ENCODE results near the gene GCNT1.

GCNT1 gene

GRCh38 chr9:76458903-76459693, at the start of gene GCNT1:
GCNT1 (plus strand) TSS chr9:76459182; CDS start chr9:76502382, 43,200 bp downstream.
- H3K27ac ChIP-seq = peak within 1 kb of the TSS; percentile 58

GRCh38 chr9:76412638-76413037, 46.3 kb upstream of the GCNT1 start:
- TF ChIP-seq, protein P1, sequence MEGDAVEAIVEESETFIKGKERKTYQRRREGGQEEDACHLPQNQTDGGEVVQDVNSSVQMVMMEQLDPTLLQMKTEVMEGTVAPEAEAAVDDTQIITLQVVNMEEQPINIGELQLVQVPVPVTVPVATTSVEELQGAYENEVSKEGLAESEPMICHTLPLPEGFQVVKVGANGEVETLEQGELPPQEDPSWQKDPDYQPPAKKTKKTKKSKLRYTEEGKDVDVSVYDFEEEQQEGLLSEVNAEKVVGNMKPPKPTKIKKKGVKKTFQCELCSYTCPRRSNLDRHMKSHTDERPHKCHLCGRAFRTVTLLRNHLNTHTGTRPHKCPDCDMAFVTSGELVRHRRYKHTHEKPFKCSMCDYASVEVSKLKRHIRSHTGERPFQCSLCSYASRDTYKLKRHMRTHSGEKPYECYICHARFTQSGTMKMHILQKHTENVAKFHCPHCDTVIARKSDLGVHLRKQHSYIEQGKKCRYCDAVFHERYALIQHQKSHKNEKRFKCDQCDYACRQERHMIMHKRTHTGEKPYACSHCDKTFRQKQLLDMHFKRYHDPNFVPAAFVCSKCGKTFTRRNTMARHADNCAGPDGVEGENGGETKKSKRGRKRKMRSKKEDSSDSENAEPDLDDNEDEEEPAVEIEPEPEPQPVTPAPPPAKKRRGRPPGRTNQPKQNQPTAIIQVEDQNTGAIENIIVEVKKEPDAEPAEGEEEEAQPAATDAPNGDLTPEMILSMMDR (IDR thresholded peaks at IDR 0.05) = no peak
- TF ChIP-seq ZFX (IDR thresholded peaks at IDR 0.05; ENCODE audit: borderline replicate concordance) = no peak
- H3K27ac ChIP-seq = no peak overlapping the region

More at GRCh38 chr9:76458903-76459693, at the start of gene GCNT1:
- TF ChIP-seq, protein P1 (IDR thresholded peaks at IDR 0.05) = peak; percentile 71
- TF ChIP-seq ZFX (IDR thresholded peaks at IDR 0.05; ENCODE audit: borderline replicate concordance) = no peak

DNA sequence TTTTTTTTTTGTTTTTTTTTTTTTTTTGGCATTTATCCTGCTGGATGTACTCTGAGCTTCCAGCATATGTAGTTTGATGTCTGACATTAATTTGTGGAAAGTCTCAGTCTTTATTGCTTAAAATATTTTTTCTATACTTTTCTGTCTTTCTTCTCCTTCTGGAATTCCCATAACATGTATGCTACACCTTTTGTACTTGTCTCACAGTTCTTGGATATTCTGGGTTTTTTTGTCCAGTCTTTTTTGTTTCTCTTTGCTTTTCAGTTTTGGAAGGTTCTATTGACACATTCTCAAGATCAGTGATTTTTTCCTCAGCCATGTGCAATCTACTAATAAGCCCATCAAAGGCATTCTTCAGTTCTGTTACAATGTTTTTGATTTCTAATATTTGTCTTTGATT, 45.3 kb upstream of the GCNT1 start:
- no peak for TF ChIP-seq ZFX (IDR thresholded peaks at IDR 0.05; ENCODE audit: borderline replicate concordance)
- TF ChIP-seq, protein P1 (IDR thresholded peaks at IDR 0.05) = no peak
- no peak overlapping the region for H3K27ac ChIP-seq

- H3K27ac ChIP-seq = no peak overlapping the region
- TF ChIP-seq ZFX (IDR thresholded peaks at IDR 0.05; ENCODE audit: borderline replicate concordance) = no peak
- TF ChIP-seq, protein P1 (IDR thresholded peaks at IDR 0.05) = no peak
These were observed 44.3 kb upstream of the GCNT1 start for GRCh38 chr9:76414661-76415060.

DNA sequence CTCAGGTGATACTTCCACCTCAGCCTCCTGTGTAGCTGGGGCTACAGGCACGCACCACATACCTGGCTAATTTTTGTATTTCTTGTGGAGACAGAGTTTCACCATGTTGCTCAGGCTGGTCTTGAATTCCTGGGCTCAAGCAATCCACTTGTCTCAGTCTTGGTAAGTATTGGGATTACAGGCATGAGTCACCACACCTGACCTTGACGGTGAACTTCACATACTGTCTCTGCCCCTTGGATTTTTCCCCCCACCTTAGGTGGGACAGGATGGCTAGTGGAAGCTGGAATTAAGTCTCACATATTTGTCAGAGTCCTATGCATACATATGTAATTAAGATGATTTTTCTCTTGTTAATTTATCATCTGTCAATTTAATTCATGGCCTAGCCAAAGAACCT, 43.8 kb upstream of the GCNT1 start:
- no peak for TF ChIP-seq ZFX (IDR thresholded peaks at IDR 0.05; ENCODE audit: borderline replicate concordance)
- no peak overlapping the region for H3K27ac ChIP-seq

DNA sequence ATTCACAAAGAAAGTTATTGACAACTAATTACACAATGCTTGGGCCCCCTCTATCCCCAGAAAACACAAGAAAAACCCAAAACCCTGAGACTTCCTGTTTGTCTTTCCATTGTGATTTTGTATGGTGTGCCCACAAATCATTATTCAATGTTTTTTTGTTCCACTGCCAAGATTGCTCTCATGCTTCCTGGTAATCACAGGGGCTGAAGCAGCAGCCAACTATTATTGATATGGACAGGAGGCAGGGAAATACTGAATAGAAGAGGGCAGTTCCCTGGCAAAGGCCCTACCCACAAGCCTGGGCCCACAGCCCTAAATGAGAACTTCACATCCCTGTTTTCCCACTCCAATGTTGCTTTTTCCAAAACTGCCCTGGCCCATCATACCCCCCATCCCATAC, 43.3 kb upstream of the GCNT1 start:
- TF ChIP-seq, protein P1 (IDR thresholded peaks at IDR 0.05) = no peak
- TF ChIP-seq ZFX (IDR thresholded peaks at IDR 0.05; ENCODE audit: borderline replicate concordance) = no peak
- H3K27ac ChIP-seq = no peak overlapping the region

GRCh38 chr9:76417394-76417793, 41.6 kb upstream of the GCNT1 start:
- no peak for TF ChIP-seq ZFX (IDR thresholded peaks at IDR 0.05; ENCODE audit: borderline replicate concordance)
- TF ChIP-seq, protein P1 (IDR thresholded peaks at IDR 0.05) = no peak
- H3K27ac ChIP-seq = no peak overlapping the region

Data from 22Rv1 (cell line).